LHCN-M2 (cell line): ENCODE results near the gene CHD6. TPM values are rescaled to one million over a fixed set of nuclear protein-coding genes. Genes with fewer than 3 reads are reported as not detected.
A peak's percentile ranks its signal among the peaks of the same experiment; 100 is the strongest.

Experiments used
- DNase-seq: peaks from one replicate; pipeline ENCODE4 v3.0.0-alpha.2; 2012; ENCODE audit warnings: low read depth
- total RNA-seq: library from RNA; depleted of rRNA; stranded (reverse); fragments of >200 nt; gene quantifications from 2 replicates; pipeline ENCODE4 v1.2.3, GENCODE V29; 2014

CHD6 gene
- total RNA-seq, 1 experiment from 2014 or later: 20.2 TPM

GRCh38 chr20:41623625-41624375 lies 5.6 kb upstream of the CHD6 start:
- no peak for DNase-seq

GRCh38 chr20:41622584-41622983 lies 4.4 kb upstream of the CHD6 start:
- no peak for DNase-seq

GRCh38 chr20:41621971-41622370 lies 3.8 kb upstream of the CHD6 start:
- no peak for DNase-seq

GRCh38 chr20:41621421-41621820 lies 3.2 kb upstream of the CHD6 start:
- DNase-seq: no peak

GRCh38 chr20:41619360-41620100 lies 1.4 kb upstream of the CHD6 start:
- DNase-seq: no peak

- DNase-seq: no peak
Observed at GRCh38 chr20:41618807-41619311, 682 bp upstream of the CHD6 start.

GRCh38 chr20:41617059-41617901 lies 897 bp downstream of the CHD6 start:
- DNase-seq: peak; percentile 29

- peak; percentile 21 for DNase-seq
Observed at GRCh38 chr20:41616228-41616627, 1.9 kb downstream of the CHD6 start.

- DNase-seq: no peak
Observed at GRCh38 chr20:41615676-41616075, 2.5 kb downstream of the CHD6 start.

GRCh38 chr20:41615110-41615509 lies 3.1 kb downstream of the CHD6 start:
- no peak for DNase-seq

- no peak for DNase-seq
Observed at GRCh38 chr20:41613321-41613720, 4.9 kb downstream of the CHD6 start.

- DNase-seq: peak; percentile 17
Observed at GRCh38 chr20:41609474-41609873, 8.7 kb downstream of the CHD6 start.

- DNase-seq: no peak
Observed at GRCh38 chr20:41608606-41609005, 9.6 kb downstream of the CHD6 start.

- no peak for DNase-seq
Observed at GRCh38 chr20:41607791-41608190, 10.4 kb downstream of the CHD6 start.

- DNase-seq: no peak
Observed at GRCh38 chr20:41604002-41604401, 14.2 kb downstream of the CHD6 start.

GRCh38 chr20:41601742-41602141 lies 16.4 kb downstream of the CHD6 start:
- no peak for DNase-seq

GRCh38 chr20:41600926-41601631 lies 17.1 kb downstream of the CHD6 start:
- no peak for DNase-seq

GRCh38 chr20:41599699-41600104 lies 18.5 kb downstream of the CHD6 start:
- DNase-seq: no peak

GRCh38 chr20:41598719-41599118 lies 19.5 kb downstream of the CHD6 start:
- no peak for DNase-seq

GRCh38 chr20:41594514-41595322 lies 23.5 kb downstream of the CHD6 start:
- DNase-seq: no peak
